Brain microvascular endothelial cell (primary cell): ENCODE measurements around the gene NCMAP.

Experiments used
- DNase-seq: peaks from one replicate; pipeline ENCODE4 v3.0.0-alpha.2; 2020
- H3K27ac ChIP-seq: fragments of 250-450 bp; sonication (Bioruptor Pico); 2 replicates; pipeline ENCODE4 v1.5.1; 2020; ENCODE audit warnings: mild to moderate bottlenecking, moderate library complexity
- H3K27me3 ChIP-seq: fragments of 250-450 bp; sonication (Bioruptor Pico); replicated peaks from 2 replicates; pipeline ENCODE4 v1.5.1; 2020; ENCODE audit warnings: mild to moderate bottlenecking
- H3K36me3 ChIP-seq: fragments of 250-450 bp; sonication (Bioruptor Pico); replicated peaks from 2 replicates; pipeline ENCODE4 v1.5.1; 2020; ENCODE audit warnings: mild to moderate bottlenecking
- H3K4me3 ChIP-seq: 2 replicates; pipeline ENCODE4 v1.5.1; 2011; ENCODE audit warnings: low read depth, mild to moderate bottlenecking, control low read depth, low read length, moderate library complexity
- in situ Hi-C: cut with HindIII; loops from 2 replicates; pipeline ENCODE4 v1.10.0; 2017; ENCODE audit warnings: low sequenced_read_pairs, low pct_ligation_motif_present
- TF ChIP-seq, protein P1 (sequence below): IDR thresholded peaks from 2 replicates; pipeline ENCODE4 v1.5.1; 2011; ENCODE audit warnings: low read depth, mild to moderate bottlenecking, moderate library complexity, low read length, control low read depth, inconsistent platforms; ENCODE audit errors: missing control alignments

NCMAP gene

DNA sequence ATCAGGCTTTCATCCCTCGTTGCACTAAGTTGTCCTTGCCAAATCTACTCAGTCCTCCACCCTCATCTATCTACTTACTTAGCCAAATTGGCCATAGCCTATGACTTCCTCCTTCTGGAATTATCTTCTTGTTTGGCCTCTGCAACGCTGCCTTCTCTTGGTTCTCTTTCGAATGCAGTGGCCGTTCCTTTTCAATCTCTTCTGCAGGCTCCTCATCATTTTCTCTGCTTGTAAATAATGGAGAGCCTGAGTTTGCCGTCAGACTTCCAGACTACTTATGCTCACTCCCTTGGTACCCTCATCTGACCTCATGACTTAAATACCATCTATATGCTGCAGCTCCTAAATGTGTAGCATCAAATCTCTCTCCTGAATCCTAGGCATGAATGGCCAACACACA, 64.8 kb downstream of the NCMAP start:
- TF ChIP-seq, protein P1, sequence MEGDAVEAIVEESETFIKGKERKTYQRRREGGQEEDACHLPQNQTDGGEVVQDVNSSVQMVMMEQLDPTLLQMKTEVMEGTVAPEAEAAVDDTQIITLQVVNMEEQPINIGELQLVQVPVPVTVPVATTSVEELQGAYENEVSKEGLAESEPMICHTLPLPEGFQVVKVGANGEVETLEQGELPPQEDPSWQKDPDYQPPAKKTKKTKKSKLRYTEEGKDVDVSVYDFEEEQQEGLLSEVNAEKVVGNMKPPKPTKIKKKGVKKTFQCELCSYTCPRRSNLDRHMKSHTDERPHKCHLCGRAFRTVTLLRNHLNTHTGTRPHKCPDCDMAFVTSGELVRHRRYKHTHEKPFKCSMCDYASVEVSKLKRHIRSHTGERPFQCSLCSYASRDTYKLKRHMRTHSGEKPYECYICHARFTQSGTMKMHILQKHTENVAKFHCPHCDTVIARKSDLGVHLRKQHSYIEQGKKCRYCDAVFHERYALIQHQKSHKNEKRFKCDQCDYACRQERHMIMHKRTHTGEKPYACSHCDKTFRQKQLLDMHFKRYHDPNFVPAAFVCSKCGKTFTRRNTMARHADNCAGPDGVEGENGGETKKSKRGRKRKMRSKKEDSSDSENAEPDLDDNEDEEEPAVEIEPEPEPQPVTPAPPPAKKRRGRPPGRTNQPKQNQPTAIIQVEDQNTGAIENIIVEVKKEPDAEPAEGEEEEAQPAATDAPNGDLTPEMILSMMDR = no peak

DNA sequence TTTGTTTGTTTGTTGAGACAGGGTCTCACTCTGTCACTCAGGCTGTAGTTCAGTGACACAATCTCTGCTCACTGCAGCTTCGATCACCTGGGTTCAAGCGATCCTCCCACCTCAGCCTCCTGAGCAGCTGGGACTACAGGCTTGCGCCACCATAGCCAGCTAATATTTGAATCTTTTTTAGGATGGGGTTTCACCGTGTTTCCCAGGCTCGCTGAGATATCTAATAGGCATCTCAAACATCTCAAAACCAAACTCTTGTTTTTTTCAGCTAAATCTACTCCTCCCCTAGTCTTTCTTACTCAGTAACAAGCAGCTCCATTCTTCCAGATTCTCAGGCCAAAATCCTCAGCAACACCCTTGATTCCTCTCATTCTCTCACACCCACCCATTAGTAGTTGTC, 65.2 kb downstream of the NCMAP start:
- H3K4me3 ChIP-seq = no peak overlapping the region
- in situ Hi-C loops = no loop called here
- TF ChIP-seq, protein P1 = no peak
- no peaks in the 10 kb centered on the region for H3K36me3 ChIP-seq
- no peak for DNase-seq
- no peaks in the 10 kb centered on the region for H3K27me3 ChIP-seq
- no peak overlapping the region for H3K27ac ChIP-seq

More for the DNA sequence above, 64.8 kb downstream of the NCMAP start:
- H3K27me3 ChIP-seq = no peaks in the 10 kb centered on the region
- H3K27ac ChIP-seq = no peak overlapping the region
- DNase-seq = no peak
- in situ Hi-C loops = no loop called here
- H3K36me3 ChIP-seq = no peaks in the 10 kb centered on the region
- H3K4me3 ChIP-seq = no peak overlapping the region

DNA sequence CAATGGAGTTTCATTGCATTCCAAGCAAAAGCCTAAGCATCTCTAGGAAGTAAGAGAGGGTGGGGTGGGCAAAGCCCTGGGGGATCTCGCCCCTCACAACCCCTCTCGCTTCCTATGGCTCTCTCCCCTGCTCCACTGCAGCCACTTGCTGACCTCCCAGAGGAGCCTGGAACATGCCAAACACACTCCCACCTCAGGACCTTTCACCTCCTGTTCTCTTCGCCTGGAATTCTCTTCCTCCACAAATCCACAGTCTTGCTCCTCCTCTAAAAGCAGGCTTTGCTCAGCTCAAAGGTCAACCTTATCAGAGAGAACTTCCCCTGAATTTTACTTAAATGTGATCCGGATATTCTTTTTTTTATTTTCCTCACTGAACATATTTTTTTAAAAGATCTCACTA, 66.3 kb downstream of the NCMAP start:
- DNase-seq = no peak
- TF ChIP-seq, protein P1 = no peak
- Histone ChIP-seq H3K36me3 (no peaks in the 10 kb centered on the region), H3K27ac (no peak overlapping the region), H3K4me3 (no peak overlapping the region), H3K27me3 (no peaks in the 10 kb centered on the region)
- in situ Hi-C loops = no loop called here

DNA sequence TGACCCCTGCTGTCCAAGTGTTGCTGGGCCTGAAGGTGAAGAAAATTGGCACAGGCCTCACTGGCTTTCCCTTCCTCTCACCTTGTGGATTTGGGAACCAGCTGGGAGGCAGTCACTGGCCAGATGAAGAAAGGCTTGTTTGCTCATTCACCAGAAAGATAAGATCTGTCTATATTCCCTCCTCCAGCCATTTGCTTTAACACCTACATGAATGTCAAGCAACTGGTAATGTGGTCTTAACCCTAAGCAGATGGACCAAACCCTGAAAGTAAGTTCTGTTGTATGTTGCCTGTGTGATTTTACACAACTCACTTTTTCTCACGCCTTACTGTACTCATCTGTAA, 76.9 kb downstream of the NCMAP start:
- Histone ChIP-seq H3K27ac (no peak overlapping the region), H3K27me3 (no peaks in the 10 kb centered on the region), H3K4me3 (no peak overlapping the region), H3K36me3 (no peaks in the 10 kb centered on the region)
- in situ Hi-C loops = no loop called here
- TF ChIP-seq, protein P1 = no peak
- DNase-seq = no peak

DNA sequence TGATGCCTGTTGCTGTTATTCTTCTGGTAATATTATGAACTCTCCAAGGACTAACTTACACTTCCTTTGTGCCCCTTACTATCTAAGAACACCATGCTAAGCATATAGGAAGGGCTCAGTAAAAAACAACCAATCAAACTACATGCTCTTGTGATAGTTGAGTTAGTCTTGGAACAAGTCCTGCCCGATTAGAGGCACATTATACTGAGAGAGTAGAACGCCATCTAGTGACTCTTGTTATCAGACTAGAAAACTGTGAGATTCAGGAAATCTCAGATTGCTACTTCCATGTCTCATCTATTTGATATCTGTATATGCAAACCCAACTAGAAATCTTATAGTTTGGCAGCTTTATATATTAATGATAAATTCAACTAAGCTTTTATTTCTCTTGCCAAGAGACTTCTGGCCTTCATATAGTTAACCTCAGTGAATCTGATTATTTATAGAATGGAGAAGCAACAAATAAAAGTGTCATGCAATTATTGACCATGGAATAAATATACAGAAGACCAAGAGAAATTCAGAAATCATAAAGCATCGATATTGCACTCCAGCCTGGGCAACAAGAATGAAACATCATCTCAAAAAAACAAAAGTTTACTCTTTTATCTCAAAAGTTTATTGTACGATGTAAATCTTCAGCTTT, 79.4 kb downstream of the NCMAP start:
- in situ Hi-C loops = no loop called here
- no peak overlapping the region for H3K27ac ChIP-seq
- H3K4me3 ChIP-seq = no peak overlapping the region
- peak; percentile 58 for DNase-seq
- no peaks in the 10 kb centered on the region for H3K36me3 ChIP-seq
- no peaks in the 10 kb centered on the region for H3K27me3 ChIP-seq
- TF ChIP-seq, protein P1 = peak; percentile 59

DNA sequence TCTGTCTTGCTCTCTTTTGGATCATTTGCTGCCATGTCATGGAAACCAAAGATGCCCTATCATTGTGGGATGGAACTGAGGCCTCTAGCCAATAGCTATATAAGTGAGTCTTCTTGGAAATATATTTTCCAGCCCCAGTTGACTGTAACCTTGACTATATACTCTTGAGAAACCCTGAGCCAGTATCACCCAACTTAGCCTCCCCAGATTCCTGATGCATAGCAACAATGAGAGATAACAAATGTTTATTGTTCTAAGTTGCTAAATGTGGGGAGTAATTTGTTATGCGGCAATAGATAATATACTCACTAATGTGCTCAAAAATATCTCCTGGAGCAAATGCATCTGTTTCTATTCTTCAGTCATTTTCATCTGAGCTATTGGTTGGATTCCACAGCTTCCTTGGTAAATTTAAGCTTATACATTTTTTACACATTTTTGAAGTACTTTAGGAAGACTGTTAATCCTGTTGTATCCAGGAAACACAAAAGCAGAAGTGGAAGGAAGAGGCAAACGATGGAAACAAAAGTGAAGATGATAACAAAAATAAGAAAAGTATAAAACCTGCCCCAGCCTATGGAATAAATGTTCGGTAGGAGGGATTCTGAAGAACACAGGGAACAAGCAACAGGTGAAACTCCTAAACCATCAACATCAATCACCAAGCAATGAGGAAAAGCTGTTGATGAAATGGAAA, 80.9 kb downstream of the NCMAP start:
- DNase-seq = no peak
- in situ Hi-C loops = no loop called here
- H3K27me3 ChIP-seq = no peaks in the 10 kb centered on the region
- TF ChIP-seq, protein P1 = no peak
- no peak overlapping the region for H3K27ac ChIP-seq
- no peaks in the 10 kb centered on the region for H3K36me3 ChIP-seq
- no peak overlapping the region for H3K4me3 ChIP-seq
